Measurements from ENCODE around the gene UBE2G2. TPM values are rescaled to one million over a fixed set of nuclear protein-coding genes. Genes with fewer than 3 reads are reported as not detected.

UBE2G2 gene
- total RNA-seq, 1 experiment from 2014 or later = 117 TPM

DNA sequence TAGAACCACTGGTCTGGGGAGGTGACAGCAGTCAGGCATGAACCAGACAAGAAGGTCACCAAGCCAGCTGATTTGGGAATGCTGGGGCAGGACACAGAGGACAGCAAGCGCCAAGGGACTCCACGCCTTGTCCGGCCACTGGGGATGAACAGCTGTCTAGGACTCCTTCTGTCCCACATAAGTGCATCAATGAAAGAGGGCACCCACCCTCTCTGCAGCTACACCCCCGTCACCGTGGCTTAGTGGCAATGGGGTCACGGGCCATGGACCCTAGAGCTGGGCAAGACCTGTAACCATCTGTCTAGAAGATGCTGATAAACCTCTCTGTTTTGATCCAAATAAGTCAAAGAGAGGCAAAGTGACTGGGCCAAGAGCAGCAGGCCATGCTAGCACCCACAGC, 16.8 kb downstream of the UBE2G2 start (continued):
- TF ChIP-seq HMGA2 (CRISPR knock-in tag; IDR thresholded peaks at IDR 0.05) = no peak
- TF ChIP-seq, protein P1, sequence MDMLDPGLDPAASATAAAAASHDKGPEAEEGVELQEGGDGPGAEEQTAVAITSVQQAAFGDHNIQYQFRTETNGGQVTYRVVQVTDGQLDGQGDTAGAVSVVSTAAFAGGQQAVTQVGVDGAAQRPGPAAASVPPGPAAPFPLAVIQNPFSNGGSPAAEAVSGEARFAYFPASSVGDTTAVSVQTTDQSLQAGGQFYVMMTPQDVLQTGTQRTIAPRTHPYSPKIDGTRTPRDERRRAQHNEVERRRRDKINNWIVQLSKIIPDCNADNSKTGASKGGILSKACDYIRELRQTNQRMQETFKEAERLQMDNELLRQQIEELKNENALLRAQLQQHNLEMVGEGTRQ (CRISPR knock-in tag; IDR thresholded peaks at IDR 0.05) = no peak

DNA sequence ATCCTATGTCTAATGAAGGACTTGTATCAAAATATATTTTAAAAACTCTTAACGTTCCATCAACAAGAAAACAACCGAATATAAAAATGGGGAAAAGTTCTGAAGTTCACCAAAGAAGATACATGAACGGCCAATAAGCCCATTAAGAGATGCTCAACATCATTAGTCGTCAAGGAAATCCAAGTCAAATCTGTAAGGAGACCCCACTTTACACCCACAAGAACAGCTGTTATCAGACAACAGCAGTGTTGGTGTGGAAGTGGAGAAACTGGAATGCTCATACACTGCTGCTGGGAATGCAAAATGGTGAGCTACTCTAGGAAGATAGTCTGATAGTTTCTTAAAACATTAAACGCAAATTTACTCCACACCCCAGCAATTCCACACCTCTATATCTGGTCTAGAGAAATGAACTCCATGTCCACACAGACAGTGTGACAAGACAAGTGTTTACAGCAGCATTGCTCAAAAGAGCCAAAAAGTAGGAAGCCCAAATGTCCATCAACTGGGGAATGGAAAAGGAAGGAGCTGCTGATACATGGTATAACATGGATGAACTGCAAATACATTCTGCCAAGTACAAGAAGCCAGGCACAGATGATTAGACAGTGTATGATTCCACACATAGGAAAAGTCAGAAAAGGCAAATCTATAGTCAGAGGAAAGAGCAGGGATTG, 18.5 kb downstream of the UBE2G2 start:
- ATAC-seq = no peak

More for the DNA sequence above, 18.5 kb downstream of the UBE2G2 start:
- ChIA-PET POLR2A (no interaction called here), CTCF (interaction anchor here (0.6 to 2.8 kb wide), 4 partner anchors 10 to 268 kb away, joined by 3 to 11 read pairs (median 4); partner anchors contain the start of gene TSPEAR)
- Mint-ChIP-seq H3K4me1 (no peaks in the 10 kb centered on the region), H3K9me3 (peaks cover 4% of the 10 kb centered on the region), H3K27ac (no peak overlapping the region), H3K4me3 (no peak overlapping the region), H3K27me3 (ENCODE audit: low read depth) (no peaks in the 10 kb centered on the region), H3K36me3 (peaks cover 54% of the 10 kb centered on the region)
- TF ChIP-seq ZNF396 (CRISPR knock-in tag; IDR thresholded peaks at IDR 0.05; ENCODE audit: borderline replicate concordance) (no peak), IRF2 (CRISPR knock-in tag; IDR thresholded peaks at IDR 0.05; ENCODE audit: borderline replicate concordance, low read depth) (no peak), FOXP1 (CRISPR knock-in tag; IDR thresholded peaks at IDR 0.05; ENCODE audit: borderline replicate concordance) (no peak), TEAD1 (CRISPR knock-in tag; IDR thresholded peaks at IDR 0.05) (no peak), ELF4 (CRISPR knock-in tag; IDR thresholded peaks at IDR 0.05; ENCODE audit: low read depth) (no peak), ZNF121 (CRISPR knock-in tag; IDR thresholded peaks at IDR 0.05) (no peak), NFE2L1 (CRISPR knock-in tag; IDR thresholded peaks at IDR 0.05) (no peak), GTF2I (CRISPR knock-in tag; conservative IDR thresholded peaks at IDR 0.05) (no peak), ZNF317 (CRISPR knock-in tag; IDR thresholded peaks at IDR 0.05; ENCODE audit: borderline replicate concordance, low read depth) (no peak), TP53 (CRISPR knock-in tag; IDR thresholded peaks at IDR 0.05) (no peak), CREM (CRISPR knock-in tag; IDR thresholded peaks at IDR 0.05) (no peak)
- TF ChIP-seq, protein P2, sequence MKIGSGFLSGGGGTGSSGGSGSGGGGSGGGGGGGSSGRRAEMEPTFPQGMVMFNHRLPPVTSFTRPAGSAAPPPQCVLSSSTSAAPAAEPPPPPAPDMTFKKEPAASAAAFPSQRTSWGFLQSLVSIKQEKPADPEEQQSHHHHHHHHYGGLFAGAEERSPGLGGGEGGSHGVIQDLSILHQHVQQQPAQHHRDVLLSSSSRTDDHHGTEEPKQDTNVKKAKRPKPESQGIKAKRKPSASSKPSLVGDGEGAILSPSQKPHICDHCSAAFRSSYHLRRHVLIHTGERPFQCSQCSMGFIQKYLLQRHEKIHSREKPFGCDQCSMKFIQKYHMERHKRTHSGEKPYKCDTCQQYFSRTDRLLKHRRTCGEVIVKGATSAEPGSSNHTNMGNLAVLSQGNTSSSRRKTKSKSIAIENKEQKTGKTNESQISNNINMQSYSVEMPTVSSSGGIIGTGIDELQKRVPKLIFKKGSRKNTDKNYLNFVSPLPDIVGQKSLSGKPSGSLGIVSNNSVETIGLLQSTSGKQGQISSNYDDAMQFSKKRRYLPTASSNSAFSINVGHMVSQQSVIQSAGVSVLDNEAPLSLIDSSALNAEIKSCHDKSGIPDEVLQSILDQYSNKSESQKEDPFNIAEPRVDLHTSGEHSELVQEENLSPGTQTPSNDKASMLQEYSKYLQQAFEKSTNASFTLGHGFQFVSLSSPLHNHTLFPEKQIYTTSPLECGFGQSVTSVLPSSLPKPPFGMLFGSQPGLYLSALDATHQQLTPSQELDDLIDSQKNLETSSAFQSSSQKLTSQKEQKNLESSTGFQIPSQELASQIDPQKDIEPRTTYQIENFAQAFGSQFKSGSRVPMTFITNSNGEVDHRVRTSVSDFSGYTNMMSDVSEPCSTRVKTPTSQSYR (CRISPR knock-in tag; IDR thresholded peaks at IDR 0.05) = no peak
- TF ChIP-seq, protein P3, sequence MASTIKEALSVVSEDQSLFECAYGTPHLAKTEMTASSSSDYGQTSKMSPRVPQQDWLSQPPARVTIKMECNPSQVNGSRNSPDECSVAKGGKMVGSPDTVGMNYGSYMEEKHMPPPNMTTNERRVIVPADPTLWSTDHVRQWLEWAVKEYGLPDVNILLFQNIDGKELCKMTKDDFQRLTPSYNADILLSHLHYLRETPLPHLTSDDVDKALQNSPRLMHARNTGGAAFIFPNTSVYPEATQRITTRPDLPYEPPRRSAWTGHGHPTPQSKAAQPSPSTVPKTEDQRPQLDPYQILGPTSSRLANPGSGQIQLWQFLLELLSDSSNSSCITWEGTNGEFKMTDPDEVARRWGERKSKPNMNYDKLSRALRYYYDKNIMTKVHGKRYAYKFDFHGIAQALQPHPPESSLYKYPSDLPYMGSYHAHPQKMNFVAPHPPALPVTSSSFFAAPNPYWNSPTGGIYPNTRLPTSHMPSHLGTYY (CRISPR knock-in tag; IDR thresholded peaks at IDR 0.05) = no peak
- TF ChIP-seq, protein P4, sequence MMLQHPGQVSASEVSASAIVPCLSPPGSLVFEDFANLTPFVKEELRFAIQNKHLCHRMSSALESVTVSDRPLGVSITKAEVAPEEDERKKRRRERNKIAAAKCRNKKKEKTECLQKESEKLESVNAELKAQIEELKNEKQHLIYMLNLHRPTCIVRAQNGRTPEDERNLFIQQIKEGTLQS (CRISPR knock-in tag; conservative IDR thresholded peaks at IDR 0.05) = no peak
- TF ChIP-seq, protein P5, sequence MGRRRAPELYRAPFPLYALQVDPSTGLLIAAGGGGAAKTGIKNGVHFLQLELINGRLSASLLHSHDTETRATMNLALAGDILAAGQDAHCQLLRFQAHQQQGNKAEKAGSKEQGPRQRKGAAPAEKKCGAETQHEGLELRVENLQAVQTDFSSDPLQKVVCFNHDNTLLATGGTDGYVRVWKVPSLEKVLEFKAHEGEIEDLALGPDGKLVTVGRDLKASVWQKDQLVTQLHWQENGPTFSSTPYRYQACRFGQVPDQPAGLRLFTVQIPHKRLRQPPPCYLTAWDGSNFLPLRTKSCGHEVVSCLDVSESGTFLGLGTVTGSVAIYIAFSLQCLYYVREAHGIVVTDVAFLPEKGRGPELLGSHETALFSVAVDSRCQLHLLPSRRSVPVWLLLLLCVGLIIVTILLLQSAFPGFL (CRISPR knock-in tag; IDR thresholded peaks at IDR 0.05; ENCODE audit: borderline replicate concordance) = no peak
- TF ChIP-seq, protein P6, sequence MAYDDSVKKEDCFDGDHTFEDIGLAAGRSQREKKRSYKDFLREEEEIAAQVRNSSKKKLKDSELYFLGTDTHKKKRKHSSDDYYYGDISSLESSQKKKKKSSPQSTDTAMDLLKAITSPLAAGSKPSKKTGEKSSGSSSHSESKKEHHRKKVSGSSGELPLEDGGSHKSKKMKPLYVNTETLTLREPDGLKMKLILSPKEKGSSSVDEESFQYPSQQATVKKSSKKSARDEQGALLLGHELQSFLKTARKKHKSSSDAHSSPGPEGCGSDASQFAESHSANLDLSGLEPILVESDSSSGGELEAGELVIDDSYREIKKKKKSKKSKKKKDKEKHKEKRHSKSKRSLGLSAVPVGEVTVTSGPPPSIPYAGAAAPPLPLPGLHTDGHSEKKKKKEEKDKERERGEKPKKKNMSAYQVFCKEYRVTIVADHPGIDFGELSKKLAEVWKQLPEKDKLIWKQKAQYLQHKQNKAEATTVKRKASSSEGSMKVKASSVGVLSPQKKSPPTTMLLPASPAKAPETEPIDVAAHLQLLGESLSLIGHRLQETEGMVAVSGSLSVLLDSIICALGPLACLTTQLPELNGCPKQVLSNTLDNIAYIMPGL (CRISPR knock-in tag; IDR thresholded peaks at IDR 0.05) = no peak
- no peak for DNase-seq (ENCODE audit: low spot score)
